HepG2 (cell line): ENCODE results near the gene PLET1. TPM values are rescaled to one million over a fixed set of nuclear protein-coding genes. Genes with fewer than 3 reads are reported as not detected.

ENCODE experiments used
- ATAC-seq: fragments of 200-7000 bp; cut with Tn5 transposase; 3 replicates; pipeline ENCODE4 v1.9.1; 2020; ENCODE audit warnings: mild to moderate bottlenecking, moderate library complexity
- BruUV-seq: library from RNA; stranded (reverse); fragments of 400-500 nt; replicated peaks from 2 replicates; lab custom pipeline; 2021; lab: Mats Ljungman, UMichigan
- CTCF ChIA-PET: fragments of 300-600 bp; formaldehyde crosslinking; extraction: SDS; loops from one replicate; lab custom pipeline; 2021; ENCODE audit warnings: low total read pairs, inconsistent platforms, low intra/inter-chr PET ratio; lab: Yijun Ruan, JAX
- POLR2A ChIA-PET: fragments of 350-600 bp; sonication (Branson Sonifier 250); formaldehyde crosslinking; loops from one replicate; lab custom pipeline; 2020; ENCODE audit warnings: antibody characterized with exemption, inconsistent platforms; lab: Yijun Ruan, JAX
- DNase-seq: peaks from one replicate; pipeline ENCODE4 v3.0.0-alpha.2; 2015; ENCODE audit warnings: low spot score
- FAIRE-seq: peaks from 3 replicates; lab custom pipeline; 2011; peaks lifted over from hg19 to GRCh38; lab: Jason Lieb, UNC
- H2AFZ ChIP-seq: one replicate; pipeline ENCODE4 v1.6.1; 2011; ENCODE audit warnings: low read length, inconsistent platforms
- H3K27ac ChIP-seq: fragments of 300-600 bp; 3 replicates; pipeline ENCODE4 v1.8.0; 2011; ENCODE audit warnings: mixed run types, mild to moderate bottlenecking, mixed read lengths, low read length, inconsistent platforms; ENCODE audit not compliant: insufficient read depth; ENCODE audit errors: extremely low read length
- H3K27me3 ChIP-seq, 2 experiments: fragments of 200-600 bp in 1 of 2; 2 replicates in 1 of 2; 3 replicates in 1 of 2; pipeline versions ENCODE4 v1.6.0 to v1.8.0; 2011; ENCODE audit warnings: low read length in 2 of 2, mild to moderate bottlenecking in 2 of 2, moderate library complexity in 2 of 2, inconsistent platforms in 1 of 2; ENCODE audit not compliant: insufficient read depth in 2 of 2, control insufficient read depth in 1 of 2
- H3K36me3 ChIP-seq, 2 experiments: fragments of 200-600 bp in 1 of 2; replicated peaks in 1 of 2; 2 replicates in 1 of 2; 3 replicates in 1 of 2; pipeline versions ENCODE4 v1.5.1 to v1.8.0; 2011; ENCODE audit warnings: low read length in 2 of 2, inconsistent platforms in 1 of 2; ENCODE audit not compliant: insufficient read depth in 2 of 2, control insufficient read depth in 1 of 2
- H3K4me1 ChIP-seq: 2 replicates; pipeline ENCODE4 v1.5.1; 2012; ENCODE audit warnings: low read length, inconsistent platforms; ENCODE audit not compliant: insufficient read depth
- H3K4me2 ChIP-seq: 2 replicates; pipeline ENCODE4 v1.6.0; 2011; ENCODE audit warnings: low read depth, low read length, inconsistent platforms
- H3K4me3 ChIP-seq, 3 experiments: fragments of 200-600 bp in 1 of 3; sonication (generic), shearing (Covaris generic) in 1 of 3; replicated peaks in 1 of 3; 2 replicates each; pipeline ENCODE4 v1.5.1; 2011 to 2016; ENCODE audit warnings: low read length in 3 of 3, inconsistent platforms in 2 of 3, low read depth in 2 of 3, mild to moderate bottlenecking in 2 of 3, control low read depth in 1 of 3, mixed read lengths in 1 of 3; ENCODE audit not compliant: insufficient read depth in 1 of 3
- H3K79me2 ChIP-seq: one replicate; pipeline ENCODE4 v1.6.1; 2011; ENCODE audit warnings: low read length, inconsistent platforms; ENCODE audit not compliant: insufficient read depth
- H3K9ac ChIP-seq: 2 replicates; pipeline ENCODE4 v1.6.0; 2011; ENCODE audit warnings: mild to moderate bottlenecking, low read depth, low read length, inconsistent platforms; ENCODE audit not compliant: insufficient read depth
- H3K9me3 ChIP-seq: 2 replicates; pipeline ENCODE4 v1.5.1; 2012; ENCODE audit warnings: mild to moderate bottlenecking, low read length
- H4K20me1 ChIP-seq: 2 replicates; pipeline ENCODE4 v1.6.0; 2011; ENCODE audit warnings: inconsistent platforms, mild to moderate bottlenecking, low read length, moderate library complexity; ENCODE audit not compliant: insufficient read depth
- ARHGAP35 ChIP-seq: sonication (generic); formaldehyde crosslinking; IDR thresholded peaks from 2 replicates; pipeline ENCODE4 v1.9.0; 2022; ENCODE audit warnings: mild to moderate bottlenecking, inconsistent platforms, moderate library complexity, missing genetic modification reagents, borderline replicate concordance
- ATF7 ChIP-seq, 2 experiments: fragments of 450-650 bp in 1 of 2; sonication (generic) in 1 of 2; formaldehyde crosslinking in 1 of 2; IDR thresholded peaks; 2 replicates each; pipeline versions ENCODE4 v1.4.0 to v1.6.1; 2016 to 2020; ENCODE audit warnings: antibody characterized with exemption in 1 of 2, mild to moderate bottlenecking in 1 of 2, missing genetic modification reagents in 1 of 2
- ATRX ChIP-seq: sonication (generic); formaldehyde crosslinking; IDR thresholded peaks from 2 replicates; pipeline ENCODE4 v1.4.0; 2020; ENCODE audit warnings: missing genetic modification reagents, borderline replicate concordance
- LRRFIP1 ChIP-seq: sonication (generic); formaldehyde crosslinking; conservative IDR thresholded peaks from 2 replicates; pipeline ENCODE4 v1.4.0; 2020; ENCODE audit warnings: missing genetic modification reagents
- MTA3 ChIP-seq: sonication (generic); formaldehyde crosslinking; IDR thresholded peaks from 2 replicates; pipeline ENCODE4 v1.4.0; 2020; ENCODE audit warnings: missing genetic modification reagents
- POLR2AphosphoS5 ChIP-seq: IDR thresholded peaks from 2 replicates; pipeline ENCODE4 v1.6.1; 2012; ENCODE audit warnings: low read depth, low read length
- RXRB ChIP-seq: IDR thresholded peaks from 2 replicates; pipeline ENCODE4 v1.6.1; 2016; ENCODE audit warnings: borderline replicate concordance, missing genetic modification reagents, missing compliant biosample characterization
- TBX3 ChIP-seq: fragments of 450-650 bp; IDR thresholded peaks from 2 replicates; pipeline ENCODE4 v1.6.1; 2017; ENCODE audit warnings: antibody characterized with exemption, mild to moderate bottlenecking, inconsistent platforms, borderline replicate concordance
- TSC22D2 ChIP-seq: sonication (generic); formaldehyde crosslinking; IDR thresholded peaks from 2 replicates; pipeline ENCODE4 v1.5.1; 2020; ENCODE audit warnings: missing genetic modification reagents, mild to moderate bottlenecking, borderline replicate concordance
- ZBTB20 ChIP-seq: sonication (generic); formaldehyde crosslinking; IDR thresholded peaks from 2 replicates; pipeline ENCODE4 v1.8.1; 2023; ENCODE audit warnings: missing genetic modification reagents, low read depth, mild to moderate bottlenecking, borderline replicate concordance
- ZGPAT ChIP-seq: IDR thresholded peaks from 2 replicates; pipeline ENCODE4 v1.6.1; 2016; ENCODE audit warnings: mild to moderate bottlenecking
- ZNF12 ChIP-seq: sonication (generic); formaldehyde crosslinking; IDR thresholded peaks from 2 replicates; pipeline ENCODE4 v1.5.0; 2020; ENCODE audit warnings: missing genetic modification reagents
- ZNF383 ChIP-seq: sonication (generic); formaldehyde crosslinking; IDR thresholded peaks from 2 replicates; pipeline ENCODE4 v1.4.0; 2020; ENCODE audit warnings: missing genetic modification reagents, mild to moderate bottlenecking, borderline replicate concordance
- ZNF530 ChIP-seq: sonication (generic); formaldehyde crosslinking; IDR thresholded peaks from 2 replicates; pipeline ENCODE4 v1.5.0; 2020; ENCODE audit warnings: low read depth, mild to moderate bottlenecking, missing genetic modification reagents
- ZNF572 ChIP-seq: sonication (generic); formaldehyde crosslinking; IDR thresholded peaks from 2 replicates; pipeline ENCODE4 v1.5.1; 2020; ENCODE audit warnings: mild to moderate bottlenecking, missing genetic modification reagents
- ZNF660 ChIP-seq: sonication (generic); formaldehyde crosslinking; IDR thresholded peaks from 2 replicates; pipeline ENCODE4 v1.5.1; 2020; ENCODE audit warnings: mild to moderate bottlenecking, low read depth, missing genetic modification reagents, borderline replicate concordance
- ZSCAN21 ChIP-seq: sonication (generic); formaldehyde crosslinking; IDR thresholded peaks from 2 replicates; pipeline ENCODE4 v1.8.0; 2022; ENCODE audit warnings: mild to moderate bottlenecking, missing genetic modification reagents, moderate library complexity, borderline replicate concordance
- WGBS: methylation state at CpG from one replicate; pipeline ENCODE4 v1.1.6; 2017; ENCODE audit warnings: low lambda C conversion rate; 5-methylcytosine and 5-hydroxymethylcytosine counted together
- in situ Hi-C: cut with HindIII; loops from 2 replicates; pipeline ENCODE4 v1.10.0; 2017; ENCODE audit warnings: low pct_unique_long_range_greater_than_20kb; ENCODE audit not compliant: extremely low pct_ligation_motif_present
- intact Hi-C: fragments of 100-400 bp; cut with micrococcal nuclease; formaldehyde crosslinking; loops from one replicate; pipeline ENCODE4 v1.10.0; 2022; ENCODE audit not compliant: unreplicated experiment
- polyA plus RNA-seq, 8 experiments: library from polyadenylated mRNA; depleted of rRNA in 3 of 8; stranded (reverse) in 7 of 8; unstranded in 1 of 8; fragments of >200 nt; fragmentation: Illumina TruSeq in 4 of 8; extraction: Trizol in 4 of 8; gene quantifications; 2 replicates each; pipeline versions ENCODE4 v1.2.1 to v1.2.3, GENCODE V29; 2011 to 2016; ENCODE audit warnings: low read depth in 4 of 8, missing spikeins in 1 of 8, mixed read lengths in 1 of 8; ENCODE audit not compliant: insufficient read depth in 1 of 8
- total RNA-seq, 5 experiments: library from RNA; depleted of rRNA; stranded (reverse); fragments of >200 nt; fragmentation: Illumina TruSeq; extraction: Trizol; gene quantifications; 2 replicates each; pipeline ENCODE4 v1.2.3, GENCODE V29; 2016; ENCODE audit warnings: low read depth in 1 of 5

PLET1 gene
- total and polyA plus RNA-seq, 2 of the 13 experiments (the other 11 are each of a cell fraction or from before 2014, with no cell fraction given): not detected

- FAIRE-seq (no peak), ATAC-seq (no peak), DNase-seq (no peak)
- Histone ChIP-seq H3K9me3 (no peaks in the 10 kb centered on the region), H3K27me3 (no peaks in the 10 kb centered on the region), H3K4me1 (no peaks in the 10 kb centered on the region), H4K20me1 (no peaks in the 10 kb centered on the region), H3K79me2 (no peaks in the 10 kb centered on the region), H3K4me3 (no peak overlapping the region), H3K4me2 (no peak overlapping the region), H3K36me3 (no peaks in the 10 kb centered on the region), H3K9ac (no peak overlapping the region), H3K27ac (no peak overlapping the region), H2AFZ (no peak overlapping the region)
- intact Hi-C loops: no loop called here
- no peak for TF ChIP-seq POLR2AphosphoS5
- peak; percentile 87 for TF ChIP-seq ZNF12 (CRISPR knock-in tag)
- in situ Hi-C loops: no loop called here
- ChIA-PET CTCF (no interaction called here), POLR2A (no interaction called here)
- 19% methylated on average over 2 of the region's 2 CpGs for WGBS
- no TSS peak for BruUV-seq
These were observed 48.0 kb upstream of the PLET1 start for GRCh38 chr11:112308651-112309050.

- DNase-seq (no peak), FAIRE-seq (no peak), ATAC-seq (no peak)
- Histone ChIP-seq H2AFZ (no peak overlapping the region), H4K20me1 (no peaks in the 10 kb centered on the region), H3K9me3 (no peaks in the 10 kb centered on the region), H3K4me2 (no peak overlapping the region), H3K27ac (no peak overlapping the region), H3K36me3 (no peaks in the 10 kb centered on the region), H3K79me2 (no peaks in the 10 kb centered on the region), H3K4me1 (peaks cover 3% of the 10 kb centered on the region), H3K4me3 (no peak overlapping the region), H3K9ac (no peak overlapping the region), H3K27me3 (no peaks in the 10 kb centered on the region)
- in situ Hi-C loops: no loop called here
- ChIA-PET CTCF (no interaction called here), POLR2A (no interaction called here)
- intact Hi-C loops: no loop called here
- no TSS peak for BruUV-seq
- TF ChIP-seq ZNF572 (CRISPR knock-in tag) (no peak), TSC22D2 (CRISPR knock-in tag) (no peak), LRRFIP1 (no peak), ZNF660 (CRISPR knock-in tag) (no peak), ZNF383 (CRISPR knock-in tag) (no peak), TBX3 (no peak), ZNF530 (CRISPR knock-in tag) (no peak), ZSCAN21 (no peak), ZGPAT (CRISPR knock-in tag) (no peak), RXRB (no peak), ZBTB20 (CRISPR knock-in tag) (no peak), ARHGAP35 (no peak), MTA3 (CRISPR knock-in tag) (no peak), ATRX (no peak), ATF7 (IDR thresholded peaks at IDR 0.05) (no peak), ATF7 (CRISPR knock-in tag; IDR thresholded peaks at IDR 0.05) (no peak)
These were observed 47.0 kb upstream of the PLET1 start for GRCh38 chr11:112307616-112308015.
